ENCODE data around the gene UBE2J2.

DNA sequence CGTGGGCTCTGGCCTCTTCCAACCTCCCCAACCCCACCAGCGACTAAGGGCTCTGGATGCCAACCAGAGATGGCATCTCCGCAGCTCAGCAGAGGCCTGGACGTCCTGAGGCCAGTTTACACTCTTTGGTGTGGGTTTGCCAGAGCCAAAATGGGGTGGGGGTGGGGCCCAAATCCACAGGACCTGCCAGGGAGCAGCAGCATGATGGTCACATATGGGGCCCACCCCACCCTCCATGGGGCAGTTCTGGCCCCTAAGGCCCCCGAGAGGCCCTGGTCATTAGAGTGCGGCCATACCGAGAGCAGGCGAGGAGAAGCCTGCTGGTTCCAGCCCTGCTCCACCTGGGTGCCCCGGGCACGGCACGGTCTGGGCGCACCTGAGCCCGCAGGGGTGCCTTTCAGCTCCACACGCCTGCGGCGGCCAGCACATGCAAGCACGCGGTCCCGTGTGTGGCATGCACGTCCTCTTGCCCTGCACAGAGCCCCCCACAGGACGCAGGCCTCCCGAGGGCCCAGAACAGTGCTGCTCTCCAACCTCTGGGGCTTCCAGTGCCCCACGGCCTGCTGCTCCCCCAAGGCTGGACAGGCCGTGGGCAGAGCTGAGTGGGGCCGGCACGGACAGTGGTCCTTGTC lies 31.9 kb downstream of the UBE2J2 start:
- TF ChIP-seq, protein P1, sequence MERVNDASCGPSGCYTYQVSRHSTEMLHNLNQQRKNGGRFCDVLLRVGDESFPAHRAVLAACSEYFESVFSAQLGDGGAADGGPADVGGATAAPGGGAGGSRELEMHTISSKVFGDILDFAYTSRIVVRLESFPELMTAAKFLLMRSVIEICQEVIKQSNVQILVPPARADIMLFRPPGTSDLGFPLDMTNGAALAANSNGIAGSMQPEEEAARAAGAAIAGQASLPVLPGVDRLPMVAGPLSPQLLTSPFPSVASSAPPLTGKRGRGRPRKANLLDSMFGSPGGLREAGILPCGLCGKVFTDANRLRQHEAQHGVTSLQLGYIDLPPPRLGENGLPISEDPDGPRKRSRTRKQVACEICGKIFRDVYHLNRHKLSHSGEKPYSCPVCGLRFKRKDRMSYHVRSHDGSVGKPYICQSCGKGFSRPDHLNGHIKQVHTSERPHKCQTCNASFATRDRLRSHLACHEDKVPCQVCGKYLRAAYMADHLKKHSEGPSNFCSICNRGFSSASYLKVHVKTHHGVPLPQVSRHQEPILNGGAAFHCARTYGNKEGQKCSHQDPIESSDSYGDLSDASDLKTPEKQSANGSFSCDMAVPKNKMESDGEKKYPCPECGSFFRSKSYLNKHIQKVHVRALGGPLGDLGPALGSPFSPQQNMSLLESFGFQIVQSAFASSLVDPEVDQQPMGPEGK (CRISPR knock-in tag; IDR thresholded peaks at IDR 0.05; ENCODE audit: borderline replicate concordance), result no peak
- TF ChIP-seq SNAI2 (CRISPR knock-in tag; IDR thresholded peaks at IDR 0.05), result no peak
- no peak for TF ChIP-seq RARB (CRISPR knock-in tag; IDR thresholded peaks at IDR 0.05)
- TF ChIP-seq ZNF8 (CRISPR knock-in tag; IDR thresholded peaks at IDR 0.05), result no peak
- no peak for TF ChIP-seq TCF4 (CRISPR knock-in tag; IDR thresholded peaks at IDR 0.05; ENCODE audit: borderline replicate concordance)
- no peak for TF ChIP-seq ZFP30 (CRISPR knock-in tag; IDR thresholded peaks at IDR 0.05)
- no peak for TF ChIP-seq ZFP3 (CRISPR knock-in tag; IDR thresholded peaks at IDR 0.05)
- no peak for TF ChIP-seq CSDC2 (CRISPR knock-in tag; IDR thresholded peaks at IDR 0.05)
- TF ChIP-seq ARNTL (CRISPR knock-in tag; IDR thresholded peaks at IDR 0.05; ENCODE audit: borderline replicate concordance, low read depth), result no peak
- TF ChIP-seq ZNF70 (CRISPR knock-in tag; IDR thresholded peaks at IDR 0.05), result no peak
- no peak for TF ChIP-seq ESRRG (CRISPR knock-in tag; IDR thresholded peaks at IDR 0.05)
- TF ChIP-seq, protein P2, sequence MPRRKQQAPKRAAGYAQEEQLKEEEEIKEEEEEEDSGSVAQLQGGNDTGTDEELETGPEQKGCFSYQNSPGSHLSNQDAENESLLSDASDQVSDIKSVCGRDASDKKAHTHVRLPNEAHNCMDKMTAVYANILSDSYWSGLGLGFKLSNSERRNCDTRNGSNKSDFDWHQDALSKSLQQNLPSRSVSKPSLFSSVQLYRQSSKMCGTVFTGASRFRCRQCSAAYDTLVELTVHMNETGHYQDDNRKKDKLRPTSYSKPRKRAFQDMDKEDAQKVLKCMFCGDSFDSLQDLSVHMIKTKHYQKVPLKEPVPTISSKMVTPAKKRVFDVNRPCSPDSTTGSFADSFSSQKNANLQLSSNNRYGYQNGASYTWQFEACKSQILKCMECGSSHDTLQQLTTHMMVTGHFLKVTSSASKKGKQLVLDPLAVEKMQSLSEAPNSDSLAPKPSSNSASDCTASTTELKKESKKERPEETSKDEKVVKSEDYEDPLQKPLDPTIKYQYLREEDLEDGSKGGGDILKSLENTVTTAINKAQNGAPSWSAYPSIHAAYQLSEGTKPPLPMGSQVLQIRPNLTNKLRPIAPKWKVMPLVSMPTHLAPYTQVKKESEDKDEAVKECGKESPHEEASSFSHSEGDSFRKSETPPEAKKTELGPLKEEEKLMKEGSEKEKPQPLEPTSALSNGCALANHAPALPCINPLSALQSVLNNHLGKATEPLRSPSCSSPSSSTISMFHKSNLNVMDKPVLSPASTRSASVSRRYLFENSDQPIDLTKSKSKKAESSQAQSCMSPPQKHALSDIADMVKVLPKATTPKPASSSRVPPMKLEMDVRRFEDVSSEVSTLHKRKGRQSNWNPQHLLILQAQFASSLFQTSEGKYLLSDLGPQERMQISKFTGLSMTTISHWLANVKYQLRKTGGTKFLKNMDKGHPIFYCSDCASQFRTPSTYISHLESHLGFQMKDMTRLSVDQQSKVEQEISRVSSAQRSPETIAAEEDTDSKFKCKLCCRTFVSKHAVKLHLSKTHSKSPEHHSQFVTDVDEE (CRISPR knock-in tag; IDR thresholded peaks at IDR 0.05), result no peak
- TF ChIP-seq, protein P3, sequence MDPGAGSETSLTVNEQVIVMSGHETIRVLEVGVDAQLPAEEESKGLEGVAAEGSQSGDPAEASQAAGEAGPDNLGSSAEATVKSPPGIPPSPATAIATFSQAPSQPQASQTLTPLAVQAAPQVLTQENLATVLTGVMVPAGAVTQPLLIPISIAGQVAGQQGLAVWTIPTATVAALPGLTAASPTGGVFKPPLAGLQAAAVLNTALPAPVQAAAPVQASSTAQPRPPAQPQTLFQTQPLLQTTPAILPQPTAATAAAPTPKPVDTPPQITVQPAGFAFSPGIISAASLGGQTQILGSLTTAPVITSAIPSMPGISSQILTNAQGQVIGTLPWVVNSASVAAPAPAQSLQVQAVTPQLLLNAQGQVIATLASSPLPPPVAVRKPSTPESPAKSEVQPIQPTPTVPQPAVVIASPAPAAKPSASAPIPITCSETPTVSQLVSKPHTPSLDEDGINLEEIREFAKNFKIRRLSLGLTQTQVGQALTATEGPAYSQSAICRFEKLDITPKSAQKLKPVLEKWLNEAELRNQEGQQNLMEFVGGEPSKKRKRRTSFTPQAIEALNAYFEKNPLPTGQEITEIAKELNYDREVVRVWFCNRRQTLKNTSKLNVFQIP (CRISPR knock-in tag; IDR thresholded peaks at IDR 0.05; ENCODE audit: borderline replicate concordance, low read depth), result no peak
- no peak for TF ChIP-seq ZNF565 (CRISPR knock-in tag; conservative IDR thresholded peaks at IDR 0.05; ENCODE audit: low read depth)

Measured in SK-N-SH treated with all-trans-retinoic acid at 6 μM for 48 hours (cell line).